ENCODE results near the gene TMCC2.

TMCC2 gene

DNA sequence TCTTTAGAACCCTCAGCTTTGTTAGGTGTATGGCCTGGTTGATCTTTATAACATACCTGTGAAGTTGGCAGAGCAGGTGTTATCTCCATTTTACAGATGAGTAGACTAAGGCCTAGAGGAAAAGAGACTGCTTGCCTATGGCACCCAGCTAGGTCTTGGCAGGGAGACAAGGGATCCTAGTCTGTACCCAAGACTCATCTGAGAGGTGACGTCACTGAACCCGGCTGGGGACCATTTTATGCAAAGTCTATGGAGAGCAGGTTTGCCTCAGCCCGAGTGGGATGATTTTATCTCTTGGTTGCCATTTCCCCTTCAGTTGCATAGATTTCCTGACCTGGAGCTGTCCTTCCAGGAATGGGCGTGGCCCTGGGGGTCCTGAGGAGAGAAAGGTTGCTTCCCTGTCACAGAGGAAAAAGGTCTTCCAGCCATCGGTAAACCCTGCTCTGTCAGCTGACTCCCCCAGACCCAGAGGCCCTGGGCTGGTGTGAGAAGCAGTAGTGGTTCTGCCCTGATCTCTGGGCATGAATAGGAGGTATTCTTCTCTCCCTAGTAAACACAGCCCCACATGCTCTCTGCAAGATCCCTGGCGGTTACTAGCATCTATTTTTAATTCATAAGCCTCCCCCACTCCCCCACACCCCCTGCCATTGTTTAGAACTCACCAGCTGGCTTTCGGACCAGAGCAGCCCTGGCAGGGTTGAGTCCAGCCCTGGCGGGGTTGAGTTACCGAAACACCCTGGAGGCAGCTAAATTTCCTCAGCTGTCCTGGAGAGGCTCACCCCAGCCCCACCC lies 19.6 kb downstream of the TMCC2 start:
- Mint-ChIP-seq H3K36me3 (ENCODE audit: insufficient read depth) (peaks cover 2% of the 10 kb centered on the region), H3K4me3 (no peak overlapping the region), H3K9me3 (no peaks in the 10 kb centered on the region), H3K27ac (ENCODE audit: low read depth) (no peak overlapping the region), H3K4me1 (peaks cover 17% of the 10 kb centered on the region), H3K27me3 (no peaks in the 10 kb centered on the region)
- ATAC-seq (replicated peaks; ENCODE audit: extremely low read depth, poor library complexity, severe bottlenecking) (no peak), DNase-seq (ENCODE audit: low spot score in 2 of 2) (no peak)

DNA sequence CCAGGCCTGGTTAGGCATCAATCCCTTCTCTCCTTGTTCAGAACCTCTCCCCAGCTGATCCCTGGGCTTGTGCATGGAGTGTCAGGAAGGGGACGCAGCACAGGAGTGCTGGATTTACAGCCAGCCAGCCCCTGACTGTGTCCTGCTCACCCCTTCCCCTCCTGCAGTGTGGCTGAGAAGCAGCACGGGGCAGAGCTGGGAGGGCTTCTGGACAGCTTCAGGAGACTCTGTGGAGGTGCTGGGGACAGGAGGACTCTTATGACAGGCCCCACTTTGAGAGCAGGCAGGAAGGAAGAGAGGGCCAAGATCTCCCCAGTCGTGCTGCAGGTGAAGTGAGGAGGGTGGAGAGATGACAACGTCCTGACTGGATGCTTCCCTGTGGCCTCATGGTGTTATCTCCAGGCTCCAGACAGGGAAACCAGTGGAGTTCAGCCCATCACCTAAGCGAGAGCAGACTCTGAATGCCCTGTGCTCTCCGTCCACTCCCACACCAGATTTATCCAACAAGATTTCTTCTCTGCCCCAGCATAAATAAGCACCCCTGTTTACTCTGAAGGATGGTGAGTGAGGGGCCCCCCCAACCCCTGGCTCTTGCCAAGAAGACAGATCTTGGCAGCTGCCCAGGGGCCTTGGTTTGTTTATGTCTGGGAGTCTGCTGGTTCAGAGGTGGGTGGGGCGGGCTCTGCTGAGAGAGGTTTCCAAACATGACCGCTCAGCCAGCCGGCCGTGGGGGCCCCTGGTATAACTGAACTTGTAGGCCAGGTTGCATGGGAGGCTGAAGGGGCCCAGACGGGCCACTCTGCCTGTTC lies 21.3 kb downstream of the TMCC2 start:
- peaks cover 13% of the 10 kb centered on the region for H3K4me1 Mint-ChIP-seq
- no peak overlapping the region for H3K27ac Mint-ChIP-seq (ENCODE audit: low read depth)
- H3K4me3 Mint-ChIP-seq = no peak overlapping the region

DNA sequence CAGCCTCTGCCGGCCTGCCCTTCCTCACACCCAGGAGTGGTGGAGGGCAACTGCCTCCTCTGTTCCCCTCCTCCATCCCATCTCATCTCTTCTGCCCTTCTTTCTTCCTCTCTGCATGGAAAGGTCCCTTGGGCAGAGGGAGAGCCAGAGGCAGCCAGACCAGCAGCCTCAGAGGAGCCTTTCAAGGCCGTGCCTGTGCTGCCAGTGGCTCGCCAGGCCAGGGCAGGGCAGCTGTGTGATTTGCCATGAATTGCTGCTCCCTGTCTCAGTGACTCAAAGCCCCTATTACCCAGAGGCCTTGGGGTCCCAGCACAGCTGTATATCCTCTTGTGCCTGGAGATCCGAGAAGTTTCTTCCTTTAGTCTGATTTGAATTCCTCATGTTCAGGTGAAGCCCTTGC lies 21.9 kb downstream of the TMCC2 start:
- Mint-ChIP-seq H3K36me3 (ENCODE audit: insufficient read depth) (peaks cover 2% of the 10 kb centered on the region), H3K4me3 (no peak overlapping the region), H3K4me1 (peaks cover 13% of the 10 kb centered on the region), H3K27me3 (no peaks in the 10 kb centered on the region), H3K27ac (ENCODE audit: low read depth) (no peak overlapping the region), H3K9me3 (no peaks in the 10 kb centered on the region)
- ATAC-seq (replicated peaks; ENCODE audit: extremely low read depth, poor library complexity, severe bottlenecking) (no peak), DNase-seq (ENCODE audit: low spot score in 2 of 2) (no peak)

More for the DNA sequence above, 21.3 kb downstream of the TMCC2 start:
- ATAC-seq (replicated peaks; ENCODE audit: extremely low read depth, poor library complexity, severe bottlenecking) (no peak), DNase-seq (ENCODE audit: low spot score in 2 of 2) (no peak)
- Mint-ChIP-seq H3K36me3 (ENCODE audit: insufficient read depth) (peaks cover 2% of the 10 kb centered on the region), H3K27me3 (no peaks in the 10 kb centered on the region), H3K9me3 (no peaks in the 10 kb centered on the region)

DNA sequence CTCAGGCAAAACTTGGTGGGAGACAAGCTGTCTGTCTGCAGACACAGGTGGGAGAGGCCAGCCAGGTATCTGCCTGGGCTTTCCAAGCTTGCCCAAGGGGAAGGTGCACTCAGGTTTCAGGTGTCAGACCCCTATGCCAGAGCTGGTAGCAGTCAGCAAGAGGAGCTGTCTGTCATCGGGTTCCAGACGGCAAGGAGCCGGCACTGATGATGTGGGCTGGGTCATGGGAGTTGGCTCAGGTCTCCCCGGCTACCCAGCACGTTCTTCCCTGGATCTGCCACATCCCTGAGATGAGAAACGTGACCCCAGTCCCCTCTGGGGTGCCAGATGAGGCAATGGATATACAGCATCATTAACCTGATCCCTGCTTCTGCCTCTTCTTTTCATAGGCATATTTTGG lies 23.0 kb downstream of the TMCC2 start:
- H3K36me3 Mint-ChIP-seq (ENCODE audit: insufficient read depth) = peaks cover 2% of the 10 kb centered on the region
- H3K27me3 Mint-ChIP-seq = no peaks in the 10 kb centered on the region
- ATAC-seq (replicated peaks; ENCODE audit: extremely low read depth, poor library complexity, severe bottlenecking) (no peak), DNase-seq (ENCODE audit: low spot score in 2 of 2) (no peak)
- no peak overlapping the region for H3K4me3 Mint-ChIP-seq
- H3K4me1 Mint-ChIP-seq = peaks cover 13% of the 10 kb centered on the region
- no peaks in the 10 kb centered on the region for H3K9me3 Mint-ChIP-seq
- no peak overlapping the region for H3K27ac Mint-ChIP-seq (ENCODE audit: low read depth)

DNA sequence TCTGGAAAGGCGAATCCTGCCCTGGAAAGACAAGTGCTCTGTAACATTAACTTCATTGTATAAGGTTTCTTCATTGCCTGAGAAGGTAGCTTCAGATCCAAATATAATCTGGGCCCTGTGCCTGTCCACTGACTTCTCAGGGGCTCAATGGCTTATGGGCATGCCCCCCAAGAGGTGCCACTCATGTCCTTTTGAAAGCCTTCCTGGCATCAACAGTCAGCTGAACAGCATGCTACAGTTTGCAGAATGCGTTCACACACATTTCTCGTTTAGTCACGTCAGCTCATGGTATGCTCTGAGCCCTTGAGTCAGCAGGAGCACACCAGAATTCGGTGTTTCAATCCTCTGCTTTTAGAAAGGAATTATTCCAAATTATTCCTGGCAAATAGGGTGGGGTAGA lies 23.8 kb downstream of the TMCC2 start:
- DNase-seq (ENCODE audit: low spot score in 2 of 2) (no peak), ATAC-seq (replicated peaks; ENCODE audit: extremely low read depth, poor library complexity, severe bottlenecking) (no peak)
- no peaks in the 10 kb centered on the region for H3K27me3 Mint-ChIP-seq
- H3K9me3 Mint-ChIP-seq = no peaks in the 10 kb centered on the region
- H3K4me1 Mint-ChIP-seq = peaks cover 11% of the 10 kb centered on the region
- no peak overlapping the region for H3K4me3 Mint-ChIP-seq
- peaks cover 2% of the 10 kb centered on the region for H3K36me3 Mint-ChIP-seq (ENCODE audit: insufficient read depth)
- no peak overlapping the region for H3K27ac Mint-ChIP-seq (ENCODE audit: low read depth)

DNA sequence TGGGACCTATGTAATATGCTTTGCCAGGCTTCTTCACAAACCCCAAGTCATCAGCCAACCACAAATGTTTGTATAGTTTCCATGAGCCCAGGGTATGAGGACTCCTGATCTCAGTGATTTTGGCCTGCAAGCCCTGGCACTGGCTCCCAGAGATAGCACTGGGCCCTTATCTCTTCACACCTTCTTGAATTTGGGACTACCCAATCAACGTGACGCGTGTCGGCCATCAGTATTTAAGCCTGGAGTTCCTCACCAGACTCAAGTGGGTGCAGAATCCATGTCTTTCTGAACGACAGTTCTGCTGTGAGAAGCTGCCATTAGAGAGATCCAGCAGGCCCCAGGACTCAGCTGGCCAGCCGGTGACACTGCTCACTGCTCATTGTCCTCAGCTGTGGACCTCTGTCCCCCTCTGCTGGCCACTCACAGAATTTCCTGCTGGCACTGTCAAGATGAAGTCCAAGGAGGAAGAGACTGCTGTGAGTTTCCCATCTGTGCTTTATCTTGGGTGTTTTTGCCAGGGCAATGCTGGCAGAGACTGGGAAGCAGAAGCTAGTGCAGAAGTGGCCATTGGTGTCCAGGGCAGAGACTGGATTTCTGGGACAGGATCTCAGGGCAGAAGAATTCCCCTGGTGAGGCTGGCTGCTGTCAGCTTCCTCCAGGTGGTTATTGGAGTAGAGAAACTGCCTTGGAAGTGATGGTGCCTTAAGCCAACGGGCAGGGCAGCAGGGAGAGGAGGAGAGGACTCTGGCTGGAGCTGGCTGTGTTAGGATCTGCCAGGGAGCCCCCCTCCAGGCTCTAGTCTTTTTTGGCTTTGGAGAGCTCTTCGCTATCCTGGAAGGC lies 28.4 kb downstream of the TMCC2 start:
- Mint-ChIP-seq H3K4me1 (peaks cover 6% of the 10 kb centered on the region), H3K27me3 (no peaks in the 10 kb centered on the region), H3K9me3 (no peaks in the 10 kb centered on the region), H3K4me3 (no peak overlapping the region), H3K27ac (ENCODE audit: low read depth) (no peak overlapping the region), H3K36me3 (ENCODE audit: insufficient read depth) (no peaks in the 10 kb centered on the region)
- ATAC-seq (replicated peaks; ENCODE audit: extremely low read depth, poor library complexity, severe bottlenecking) (peak; percentile 80), DNase-seq (ENCODE audit: low spot score in 2 of 2) (peak; percentile 68 to 81)

DNA sequence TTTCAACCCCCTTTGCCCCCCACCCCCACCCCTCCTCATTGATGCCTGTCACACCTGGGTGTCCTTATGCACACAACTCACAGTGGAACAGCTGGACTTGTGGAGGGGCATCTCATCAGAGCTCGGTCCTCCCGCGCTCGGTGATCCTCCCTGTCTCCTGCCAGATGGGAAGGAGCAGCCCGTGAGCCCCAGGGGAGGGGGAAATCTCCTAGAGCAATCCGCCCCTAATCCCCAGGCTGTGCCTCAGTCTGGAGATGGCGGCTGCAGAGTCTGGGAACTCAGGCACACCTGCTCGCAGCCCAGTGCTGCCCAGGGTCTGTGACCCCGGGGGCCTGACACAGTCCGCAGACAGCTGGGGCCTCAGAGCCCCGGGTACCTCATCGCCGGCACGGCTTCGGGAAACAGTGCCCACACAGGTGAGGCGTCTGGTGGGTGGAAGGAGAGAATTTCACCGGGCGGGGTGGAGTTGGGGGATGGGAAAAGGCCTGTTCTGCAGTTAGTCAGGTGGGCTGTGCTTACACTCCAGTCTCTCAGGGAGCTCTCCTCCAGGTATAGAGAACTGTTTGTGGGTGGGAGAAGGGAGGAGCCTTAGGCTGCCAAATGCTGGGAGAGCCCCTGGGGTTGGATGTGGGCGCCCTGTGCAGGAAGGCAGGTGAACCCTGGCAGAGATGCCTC lies 29.3 kb downstream of the TMCC2 start:
- H3K4me3 Mint-ChIP-seq = no peak overlapping the region
- DNase-seq (ENCODE audit: low spot score in 2 of 2) (no peak), ATAC-seq (replicated peaks; ENCODE audit: extremely low read depth, poor library complexity, severe bottlenecking) (no peak)
- H3K27me3 Mint-ChIP-seq = no peaks in the 10 kb centered on the region
- H3K9me3 Mint-ChIP-seq = no peaks in the 10 kb centered on the region
- no peaks in the 10 kb centered on the region for H3K36me3 Mint-ChIP-seq (ENCODE audit: insufficient read depth)
- H3K4me1 Mint-ChIP-seq = peaks cover 12% of the 10 kb centered on the region
- H3K27ac Mint-ChIP-seq (ENCODE audit: low read depth) = no peak overlapping the region

DNA sequence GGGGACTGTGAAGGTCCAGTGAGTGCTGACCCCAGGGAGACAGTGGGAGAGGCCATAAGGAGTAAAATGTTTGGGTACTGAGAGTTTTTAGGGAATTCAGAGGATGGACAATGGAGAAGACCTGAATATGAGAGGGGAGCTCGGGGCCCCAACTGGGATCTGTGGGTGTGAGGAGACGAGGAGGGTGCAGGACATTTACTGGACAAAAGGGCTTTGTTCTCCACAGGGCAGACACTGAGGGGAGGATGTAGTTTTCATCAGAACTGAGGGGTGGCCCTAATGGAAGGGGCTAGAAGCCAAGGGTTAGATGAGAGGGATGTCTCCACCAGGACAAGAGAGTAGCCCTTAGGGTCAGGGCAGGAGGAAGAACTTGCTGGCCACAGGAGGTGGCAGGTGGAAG lies 30.0 kb downstream of the TMCC2 start:
- Mint-ChIP-seq H3K36me3 (ENCODE audit: insufficient read depth) (no peaks in the 10 kb centered on the region), H3K27me3 (no peaks in the 10 kb centered on the region), H3K9me3 (no peaks in the 10 kb centered on the region), H3K4me1 (peaks cover 15% of the 10 kb centered on the region), H3K4me3 (no peak overlapping the region), H3K27ac (ENCODE audit: low read depth) (no peak overlapping the region)
- ATAC-seq (replicated peaks; ENCODE audit: extremely low read depth, poor library complexity, severe bottlenecking) = no peak
- no peak for DNase-seq (ENCODE audit: low spot score in 2 of 2)

DNA sequence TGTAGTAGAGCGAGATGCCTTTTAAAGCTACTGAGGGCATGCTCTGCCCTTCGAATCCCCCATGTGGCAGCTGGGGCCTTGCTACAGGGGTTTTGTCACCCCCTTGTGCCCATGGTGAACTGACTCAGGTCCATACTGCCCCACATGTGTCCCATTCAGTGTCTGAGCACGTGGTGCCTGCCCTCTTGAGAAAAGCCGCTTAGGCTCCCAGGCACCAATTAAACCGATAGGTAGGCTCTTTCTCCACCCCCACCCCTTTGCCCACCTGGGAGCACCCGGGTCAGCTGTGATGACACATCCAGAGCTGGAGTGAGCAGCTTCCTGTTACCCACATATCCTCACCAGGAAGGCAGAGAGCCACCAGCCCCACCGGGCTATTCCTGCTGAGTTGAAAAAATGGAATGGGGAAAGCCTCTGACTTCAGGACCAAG lies 30.5 kb downstream of the TMCC2 start:
- H3K4me1 Mint-ChIP-seq = peaks cover 19% of the 10 kb centered on the region
- no peak overlapping the region for H3K4me3 Mint-ChIP-seq
- H3K36me3 Mint-ChIP-seq (ENCODE audit: insufficient read depth) = no peaks in the 10 kb centered on the region
- no peak for DNase-seq (ENCODE audit: low spot score in 2 of 2)
- H3K27ac Mint-ChIP-seq (ENCODE audit: low read depth) = no peak overlapping the region
- no peak for ATAC-seq (replicated peaks; ENCODE audit: extremely low read depth, poor library complexity, severe bottlenecking)
- H3K27me3 Mint-ChIP-seq = no peaks in the 10 kb centered on the region
- H3K9me3 Mint-ChIP-seq = no peaks in the 10 kb centered on the region

DNA sequence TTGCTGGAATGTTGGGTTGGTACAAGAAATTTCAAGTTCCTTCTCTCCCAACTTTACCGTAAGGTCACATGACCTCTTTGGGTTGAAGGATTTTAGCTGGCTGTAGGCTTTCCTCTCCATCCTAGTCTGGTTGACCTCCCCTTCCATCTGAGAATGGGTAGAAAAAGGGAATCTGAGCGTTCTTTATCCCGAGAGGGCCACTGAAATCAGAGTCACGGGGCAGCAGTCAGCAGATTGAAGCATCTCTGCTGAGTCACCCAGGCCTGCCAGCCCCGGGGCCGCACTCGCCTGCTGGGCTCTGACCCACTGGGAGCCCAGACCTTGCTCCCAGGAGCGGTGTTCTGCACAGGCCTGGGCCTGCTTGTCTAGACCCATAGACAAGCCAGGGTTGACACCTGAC lies 31.0 kb downstream of the TMCC2 start:
- no peak overlapping the region for H3K27ac Mint-ChIP-seq (ENCODE audit: low read depth)
- DNase-seq (ENCODE audit: low spot score in 2 of 2) = no peak
- no peak for ATAC-seq (replicated peaks; ENCODE audit: extremely low read depth, poor library complexity, severe bottlenecking)
- no peak overlapping the region for H3K4me3 Mint-ChIP-seq
- H3K27me3 Mint-ChIP-seq = no peaks in the 10 kb centered on the region
- no peaks in the 10 kb centered on the region for H3K9me3 Mint-ChIP-seq
- H3K36me3 Mint-ChIP-seq (ENCODE audit: insufficient read depth) = no peaks in the 10 kb centered on the region
- peaks cover 19% of the 10 kb centered on the region for H3K4me1 Mint-ChIP-seq

DNA sequence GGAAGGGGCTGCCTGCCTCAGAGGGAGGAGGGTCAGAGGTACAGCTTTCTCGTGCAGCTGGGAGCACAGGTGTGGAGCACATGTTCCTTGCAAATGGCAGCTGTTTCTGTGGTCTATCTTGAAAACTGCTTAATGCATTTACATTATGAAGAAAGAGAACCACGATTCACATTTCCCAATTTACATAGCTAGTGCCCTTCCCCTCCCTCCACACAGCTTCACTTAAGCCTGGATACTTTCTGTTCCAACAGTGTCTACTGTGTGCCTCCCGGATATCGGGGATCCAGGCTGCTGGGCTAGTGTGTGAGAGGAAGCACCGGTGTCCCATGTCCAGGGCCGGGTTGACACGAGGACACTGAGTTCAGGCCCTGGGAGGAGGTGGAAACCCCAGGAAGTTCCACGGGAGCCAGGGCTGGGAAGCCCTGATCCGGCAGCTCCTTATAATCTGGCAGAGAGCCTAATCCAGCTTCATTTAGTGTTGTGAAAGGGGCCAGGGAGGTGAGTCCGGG lies 31.6 kb downstream of the TMCC2 start:
- Mint-ChIP-seq H3K36me3 (ENCODE audit: insufficient read depth) (no peaks in the 10 kb centered on the region), H3K27ac (ENCODE audit: low read depth) (no peak overlapping the region), H3K9me3 (no peaks in the 10 kb centered on the region), H3K4me3 (no peak overlapping the region), H3K4me1 (peaks cover 19% of the 10 kb centered on the region), H3K27me3 (no peaks in the 10 kb centered on the region)
- ATAC-seq (replicated peaks; ENCODE audit: extremely low read depth, poor library complexity, severe bottlenecking) (no peak), DNase-seq (ENCODE audit: low spot score in 2 of 2) (no peak)

DNA sequence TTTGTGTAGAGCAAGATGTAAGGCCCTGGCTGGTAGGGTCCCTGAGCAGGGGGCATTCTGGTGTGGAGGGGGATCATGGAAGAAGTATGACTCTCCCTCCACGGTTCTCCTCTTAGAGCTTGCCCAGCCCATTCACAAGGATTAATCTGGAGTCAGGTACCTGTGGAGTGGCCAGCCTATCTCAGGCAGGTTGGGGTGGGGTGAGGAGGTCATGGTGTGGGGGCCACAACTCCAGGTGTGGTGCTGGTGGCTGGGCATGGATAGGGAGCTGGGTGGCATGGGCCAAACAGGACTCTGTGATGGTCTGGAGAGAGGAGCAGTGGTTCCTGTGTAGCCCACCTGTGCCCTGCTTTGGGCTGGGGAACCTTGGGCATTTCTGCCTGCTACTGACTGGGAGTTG lies 32.3 kb downstream of the TMCC2 start:
- no peaks in the 10 kb centered on the region for H3K27me3 Mint-ChIP-seq
- no peaks in the 10 kb centered on the region for H3K36me3 Mint-ChIP-seq (ENCODE audit: insufficient read depth)
- H3K9me3 Mint-ChIP-seq = no peaks in the 10 kb centered on the region
- no peak overlapping the region for H3K4me3 Mint-ChIP-seq
- H3K4me1 Mint-ChIP-seq = peaks cover 19% of the 10 kb centered on the region
- DNase-seq (ENCODE audit: low spot score in 2 of 2) (no peak), ATAC-seq (replicated peaks; ENCODE audit: extremely low read depth, poor library complexity, severe bottlenecking) (no peak)
- no peak overlapping the region for H3K27ac Mint-ChIP-seq (ENCODE audit: low read depth)
